Keratinocyte (primary cell): ENCODE measurements around the gene NCKAP5.

Source experiments
- EZH2 ChIP-seq: IDR thresholded peaks from one replicate; pipeline ENCODE4 v1.6.1; 2012; ENCODE audit warnings: inconsistent platforms, mild to moderate bottlenecking, low read length, moderate library complexity
- TF ChIP-seq, protein P1 (sequence below), 3 experiments: IDR thresholded peaks in 1 of 3; conservative IDR thresholded peaks in 1 of 3; optimal IDR thresholded peaks in 1 of 3; 2 replicates in 2 of 3; 3 replicates in 1 of 3; pipeline versions ENCODE3 to v1.5.1; 2011; ENCODE audit warnings: low read length in 3 of 3, mild to moderate bottlenecking in 3 of 3, moderate library complexity in 2 of 3, control low read depth in 1 of 3, inconsistent platforms in 1 of 3; ENCODE audit not compliant: insufficient read depth in 2 of 3; ENCODE audit errors: extremely low read depth in 1 of 3

DNA sequence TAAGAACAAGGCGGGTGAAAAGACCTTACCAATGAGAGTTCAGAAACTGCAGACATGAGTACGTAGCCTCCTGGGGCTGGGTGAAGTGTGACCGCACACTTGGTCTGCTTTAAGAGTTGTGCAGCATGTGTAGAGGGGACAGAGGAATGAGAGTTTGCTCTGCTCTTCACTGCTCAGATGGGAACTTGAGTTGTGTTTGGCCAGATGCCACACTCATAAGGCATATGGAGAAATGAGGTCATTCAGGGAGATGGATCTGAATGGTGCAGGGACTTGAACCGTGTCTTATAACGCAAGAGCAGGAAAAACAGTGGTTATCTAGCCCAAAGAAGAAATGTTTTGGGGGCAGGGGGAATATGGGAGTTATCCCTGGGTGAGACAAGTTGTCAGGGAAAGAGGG, 624.4 kb downstream of the NCKAP5 start:
- TF ChIP-seq, protein P1, sequence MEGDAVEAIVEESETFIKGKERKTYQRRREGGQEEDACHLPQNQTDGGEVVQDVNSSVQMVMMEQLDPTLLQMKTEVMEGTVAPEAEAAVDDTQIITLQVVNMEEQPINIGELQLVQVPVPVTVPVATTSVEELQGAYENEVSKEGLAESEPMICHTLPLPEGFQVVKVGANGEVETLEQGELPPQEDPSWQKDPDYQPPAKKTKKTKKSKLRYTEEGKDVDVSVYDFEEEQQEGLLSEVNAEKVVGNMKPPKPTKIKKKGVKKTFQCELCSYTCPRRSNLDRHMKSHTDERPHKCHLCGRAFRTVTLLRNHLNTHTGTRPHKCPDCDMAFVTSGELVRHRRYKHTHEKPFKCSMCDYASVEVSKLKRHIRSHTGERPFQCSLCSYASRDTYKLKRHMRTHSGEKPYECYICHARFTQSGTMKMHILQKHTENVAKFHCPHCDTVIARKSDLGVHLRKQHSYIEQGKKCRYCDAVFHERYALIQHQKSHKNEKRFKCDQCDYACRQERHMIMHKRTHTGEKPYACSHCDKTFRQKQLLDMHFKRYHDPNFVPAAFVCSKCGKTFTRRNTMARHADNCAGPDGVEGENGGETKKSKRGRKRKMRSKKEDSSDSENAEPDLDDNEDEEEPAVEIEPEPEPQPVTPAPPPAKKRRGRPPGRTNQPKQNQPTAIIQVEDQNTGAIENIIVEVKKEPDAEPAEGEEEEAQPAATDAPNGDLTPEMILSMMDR (optimal IDR thresholded peaks at IDR 0.05 in 1 of 3, IDR thresholded peaks at IDR 0.05 in 1 of 3, conservative IDR thresholded peaks at IDR 0.05 in 1 of 3; ENCODE audit: extremely low read depth in 1 of 3, insufficient read depth in 2 of 3, low read length in 3 of 3) = no peak
- no peak for TF ChIP-seq EZH2
